HCT116 (cell line): ENCODE data around the gene FAM171A2. TPM values are rescaled to one million over a fixed set of nuclear protein-coding genes. Genes with fewer than 3 reads are reported as not detected.

Source experiments
- ATAC-seq: fragments of 200-7000 bp; cut with Tn5 transposase; 2 replicates; pipeline ENCODE4 v1.9.1; 2020; ENCODE audit warnings: mild to moderate bottlenecking, moderate library complexity
- BruUV-seq: library from RNA; stranded (reverse); fragments of 400-500 nt; replicated peaks from 2 replicates; lab custom pipeline; 2021; lab: Mats Ljungman, UMichigan
- CTCF ChIA-PET: fragments of 300-600 bp; sonication (Branson Sonifier 250); formaldehyde crosslinking; loops from one replicate; lab custom pipeline; 2021; ENCODE audit warnings: antibody characterized with exemption; lab: Charles Lee
- POLR2A ChIA-PET: fragments of 300-600, 350-600 bp; sonication (Branson Sonifier 250); formaldehyde crosslinking; loops from one replicate; lab custom pipeline; 2021; ENCODE audit warnings: antibody characterized with exemption; lab: Charles Lee
- RAD21 ChIA-PET, 2 experiments: fragments of 300-600 bp; sonication (Branson Sonifier 250); formaldehyde crosslinking; loops; one replicate each; lab custom pipeline; 2023; ENCODE audit warnings: low total read pairs in 2 of 2; ENCODE audit not compliant: uncharacterized antibody in 2 of 2, unreplicated experiment in 2 of 2, low non-redundant PET in 1 of 2; lab: Charles Lee
- DNase-seq: peaks from one replicate; pipeline ENCODE4 v3.0.0-alpha.2; 2010; ENCODE audit warnings: low read depth, low spot score
- H2AFZ ChIP-seq: fragments of 200-600 bp; shearing (Covaris generic), sonication (generic); 2 replicates; pipeline ENCODE4 v1.6.1; 2017; ENCODE audit warnings: low read depth, mixed run types, mixed read lengths, antibody characterized with exemption, low read length; ENCODE audit not compliant: poor library complexity, severe bottlenecking
- H3K27ac ChIP-seq: 2 replicates; pipeline ENCODE4 v1.5.1; 2012; ENCODE audit warnings: low read depth, low read length
- H3K27me3 ChIP-seq: fragments of 200-600 bp; sonication (generic); 2 replicates; pipeline ENCODE4 v1.6.1; 2016; ENCODE audit warnings: mixed run types, low read length, mixed read lengths; ENCODE audit not compliant: insufficient read depth
- H3K36me3 ChIP-seq, 2 experiments: fragments of 200-500 bp in 1 of 2; fragments of 200-600 bp in 1 of 2; sonication (Bioruptor generic) in 1 of 2; sonication (generic) in 1 of 2; 2 replicates each; pipeline versions ENCODE4 v1.5.1 to v1.6.1; 2014 to 2016; ENCODE audit warnings: low read length in 2 of 2, inconsistent platforms in 1 of 2, mixed read lengths in 1 of 2, mixed run types in 1 of 2; ENCODE audit not compliant: insufficient read depth in 2 of 2, control insufficient read depth in 1 of 2
- H3K4me1 ChIP-seq, 2 experiments: fragments of 200-600 bp in 1 of 2; sonication (generic) in 1 of 2; 2 replicates each; pipeline versions ENCODE4 v1.5.1 to v1.6.1; 2012 to 2017; ENCODE audit warnings: low read length in 2 of 2, inconsistent platforms in 1 of 2, mild to moderate bottlenecking in 1 of 2, mixed read lengths in 1 of 2, mixed run types in 1 of 2, moderate library complexity in 1 of 2; ENCODE audit not compliant: insufficient read depth in 2 of 2, control insufficient read depth in 1 of 2
- H3K4me2 ChIP-seq: fragments of 200-600 bp; sonication (generic); 2 replicates; pipeline ENCODE4 v1.6.1; 2017; ENCODE audit warnings: mixed run types, low read length, mixed read lengths
- H3K4me3 ChIP-seq, 2 experiments: fragments of 200-600 bp in 1 of 2; sonication (generic) in 1 of 2; replicated peaks in 1 of 2; 2 replicates each; pipeline ENCODE4 v1.5.1; 2011 to 2016; ENCODE audit warnings: low read length in 2 of 2, control low read depth in 1 of 2, low read depth in 1 of 2, mild to moderate bottlenecking in 1 of 2, mixed read lengths in 1 of 2, mixed run types in 1 of 2
- H3K79me2 ChIP-seq: fragments of 200-600 bp; sonication (generic); 2 replicates; pipeline ENCODE4 v1.6.1; 2017; ENCODE audit warnings: mild to moderate bottlenecking, mixed run types, low read length, moderate library complexity, mixed read lengths; ENCODE audit not compliant: insufficient read depth
- H3K9ac ChIP-seq: fragments of 200-600 bp; sonication (generic); 2 replicates; pipeline ENCODE4 v1.6.1; 2016; ENCODE audit warnings: low read length, mixed read lengths
- H3K9me2 ChIP-seq: fragments of 200-600 bp; sonication (generic), shearing (Covaris generic); 2 replicates; pipeline ENCODE4 v1.6.1; 2017; ENCODE audit warnings: mixed run types, mild to moderate bottlenecking, moderate library complexity; ENCODE audit not compliant: insufficient read depth
- H3K9me3 ChIP-seq, 2 experiments: fragments of 200-500 bp in 1 of 2; fragments of 200-600 bp in 1 of 2; sonication (Bioruptor generic) in 1 of 2; sonication (generic) in 1 of 2; 2 replicates each; pipeline ENCODE4 v1.6.1; 2014 to 2017; ENCODE audit warnings: low read length in 2 of 2, mixed read lengths in 2 of 2, inconsistent platforms in 1 of 2, low read depth in 1 of 2, mild to moderate bottlenecking in 1 of 2, mixed run types in 1 of 2, moderate library complexity in 1 of 2; ENCODE audit not compliant: control insufficient read depth in 1 of 2, insufficient read depth in 1 of 2
- H4K20me1 ChIP-seq: fragments of 200-600 bp; sonication (generic), shearing (Covaris generic); 2 replicates; pipeline ENCODE4 v1.6.1; 2017; ENCODE audit warnings: mixed run types, mild to moderate bottlenecking, moderate library complexity; ENCODE audit not compliant: insufficient read depth
- ATF3 ChIP-seq: IDR thresholded peaks from 2 replicates; pipeline ENCODE4 v1.6.1; 2012
- SRF ChIP-seq: IDR thresholded peaks from 2 replicates; pipeline ENCODE4 v1.6.1; 2012; ENCODE audit warnings: low read depth
- YY1 ChIP-seq: IDR thresholded peaks from 2 replicates; pipeline ENCODE4 v1.6.1; 2011; ENCODE audit warnings: low read length, low read depth, moderate library complexity, mild to moderate bottlenecking; ENCODE audit not compliant: insufficient replicate concordance; ENCODE audit errors: extremely low read depth
- ZBTB33 ChIP-seq: IDR thresholded peaks from 2 replicates; pipeline ENCODE4 v1.6.1; 2011; ENCODE audit warnings: mild to moderate bottlenecking, low read length, moderate library complexity; ENCODE audit not compliant: insufficient replicate concordance; ENCODE audit errors: extremely low read depth
- intact Hi-C: fragments of 100-400 bp; cut with micrococcal nuclease; formaldehyde crosslinking; loops from 2 replicates; pipeline ENCODE4 v1.10.0; 2022
- total RNA-seq: library from RNA; stranded (reverse); gene quantifications from one replicate; pipeline ENCODE4 v1.2.1, GENCODE V29; 2021; ENCODE audit not compliant: unreplicated experiment

Gene FAM171A2
- total RNA-seq, 1 experiment from 2014 or later, result 18.0 TPM

- Histone ChIP-seq H3K4me1 (peaks cover 7 to 27% of the 10 kb centered on the region in 2 experiments; a peak in 3 of 4 replicates), H3K27me3 (no peaks in the 10 kb centered on the region), H3K36me3 (no peaks in the 10 kb centered on the region), H3K79me2 (no peaks in the 10 kb centered on the region), H3K9me3 (no peaks in the 10 kb centered on the region), H4K20me1 (no peaks in the 10 kb centered on the region), H3K9ac (no peak overlapping the region), H3K4me3 (no peak overlapping the region), H3K9me2 (no peaks in the 10 kb centered on the region), H2AFZ (no peak overlapping the region), H3K27ac (no peak overlapping the region), H3K4me2 (no peak overlapping the region)
- CTCF ChIA-PET, result interaction anchor here (0.9 to 1.5 kb wide), 2 partner anchors 8 to 16 kb away, joined by 3 read pairs; no protein-coding TSS in a partner anchor
- no peak for ATAC-seq
- TF ChIP-seq SRF, result no peak
- TF ChIP-seq ZBTB33, result no peak
- TF ChIP-seq YY1, result no peak
- no peak for TF ChIP-seq ATF3
- intact Hi-C loops, result loop anchor here (10.0 kb wide), 1 partner anchor 455 kb away; the partner anchor contains the start of gene MPP2
- POLR2A ChIA-PET, result interaction anchor here (1.0 kb wide), 1 partner anchor 191 kb away, joined by 4 read pairs; no protein-coding TSS in a partner anchor
- RAD21 ChIA-PET, result no interaction called here
- no TSS peak for BruUV-seq
- no peak for DNase-seq
Observed at GRCh38 chr17:44359458-44360143, 4.1 kb downstream of the FAM171A2 start.
